ENCODE measurements around the gene PELI2. TPM values are rescaled to one million over a fixed set of nuclear protein-coding genes. Genes with fewer than 3 reads are reported as not detected.

The PELI2 gene
- total RNA-seq, 4 donors from 2014 or later, result 0.91 to 10.5 (median 3.9) TPM

- Histone ChIP-seq H3K9me3 (no peaks in the 10 kb centered on the region), H3K27ac (no peak overlapping the region), H3K27me3 (no peaks in the 10 kb centered on the region), H3K4me1 (no peaks in the 10 kb centered on the region), H3K36me3 (no peaks in the 10 kb centered on the region), H3K4me3 (no peak overlapping the region)
- TF ChIP-seq, protein P1, sequence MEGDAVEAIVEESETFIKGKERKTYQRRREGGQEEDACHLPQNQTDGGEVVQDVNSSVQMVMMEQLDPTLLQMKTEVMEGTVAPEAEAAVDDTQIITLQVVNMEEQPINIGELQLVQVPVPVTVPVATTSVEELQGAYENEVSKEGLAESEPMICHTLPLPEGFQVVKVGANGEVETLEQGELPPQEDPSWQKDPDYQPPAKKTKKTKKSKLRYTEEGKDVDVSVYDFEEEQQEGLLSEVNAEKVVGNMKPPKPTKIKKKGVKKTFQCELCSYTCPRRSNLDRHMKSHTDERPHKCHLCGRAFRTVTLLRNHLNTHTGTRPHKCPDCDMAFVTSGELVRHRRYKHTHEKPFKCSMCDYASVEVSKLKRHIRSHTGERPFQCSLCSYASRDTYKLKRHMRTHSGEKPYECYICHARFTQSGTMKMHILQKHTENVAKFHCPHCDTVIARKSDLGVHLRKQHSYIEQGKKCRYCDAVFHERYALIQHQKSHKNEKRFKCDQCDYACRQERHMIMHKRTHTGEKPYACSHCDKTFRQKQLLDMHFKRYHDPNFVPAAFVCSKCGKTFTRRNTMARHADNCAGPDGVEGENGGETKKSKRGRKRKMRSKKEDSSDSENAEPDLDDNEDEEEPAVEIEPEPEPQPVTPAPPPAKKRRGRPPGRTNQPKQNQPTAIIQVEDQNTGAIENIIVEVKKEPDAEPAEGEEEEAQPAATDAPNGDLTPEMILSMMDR (IDR thresholded peaks at IDR 0.05), result no peak
- no peak for TF ChIP-seq POLR2A (IDR thresholded peaks at IDR 0.05)
- intact Hi-C loops (cut with DNase I), result no loop called here
- no peak for DNase-seq
- WGBS, 2 donors, result 73 to 76% methylated on average over 4 of the region's 4 CpGs
These were observed 64.2 kb downstream of the PELI2 start for GRCh38 chr14:56182410-56182809.

DNA sequence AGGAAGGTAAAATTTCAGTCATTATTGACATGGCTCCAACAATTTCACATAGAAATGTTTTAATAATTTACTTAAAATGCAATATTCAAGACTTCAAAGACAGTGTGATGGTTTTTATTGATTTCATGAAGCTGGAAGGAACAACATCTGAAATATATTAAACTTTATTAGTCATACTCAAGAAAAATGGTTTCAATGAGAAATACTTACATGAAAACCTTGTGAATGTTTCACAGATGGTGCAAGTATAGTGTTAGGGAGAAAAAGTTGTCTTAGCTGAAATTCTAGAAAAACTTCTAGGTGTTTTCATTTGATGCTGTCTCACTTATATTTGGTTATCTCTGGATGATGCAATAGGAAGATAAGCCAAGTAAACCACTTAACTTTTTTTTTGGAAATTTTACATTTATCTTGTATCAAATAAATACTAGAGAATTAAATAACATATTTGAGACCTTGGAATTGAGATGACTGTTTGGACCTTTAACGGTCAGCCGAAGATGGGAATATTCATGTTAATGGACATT lies 65.5 kb downstream of the PELI2 start:
- TF ChIP-seq, protein P1 (IDR thresholded peaks at IDR 0.05), result no peak
- TF ChIP-seq POLR2A (IDR thresholded peaks at IDR 0.05), result no peak
- no peak overlapping the region for H3K27ac ChIP-seq
- H3K4me3 ChIP-seq, result no peak overlapping the region
- no peaks in the 10 kb centered on the region for H3K36me3 ChIP-seq
- 94 to 98% methylated on average over 2 of the region's 2 CpGs for WGBS, 2 donors
- H3K9me3 ChIP-seq, result no peaks in the 10 kb centered on the region
- DNase-seq, result no peak
- H3K27me3 ChIP-seq, result no peaks in the 10 kb centered on the region
- intact Hi-C loops (cut with DNase I), result no loop called here
- no peaks in the 10 kb centered on the region for H3K4me1 ChIP-seq

GRCh38 chr14:56185992-56186391 lies 67.8 kb downstream of the PELI2 start:
- no peak overlapping the region for H3K27ac ChIP-seq
- intact Hi-C loops (cut with DNase I), result no loop called here
- H3K9me3 ChIP-seq, result no peaks in the 10 kb centered on the region
- TF ChIP-seq, protein P1 (IDR thresholded peaks at IDR 0.05), result no peak
- no peak for TF ChIP-seq POLR2A (IDR thresholded peaks at IDR 0.05)
- H3K4me3 ChIP-seq, result no peak overlapping the region
- no peaks in the 10 kb centered on the region for H3K36me3 ChIP-seq
- peaks cover 0 to 10% (median 0%) of the 10 kb centered on the region in 3 donors for H3K4me1 ChIP-seq
- H3K27me3 ChIP-seq, result no peaks in the 10 kb centered on the region
- DNase-seq, result no peak

DNA sequence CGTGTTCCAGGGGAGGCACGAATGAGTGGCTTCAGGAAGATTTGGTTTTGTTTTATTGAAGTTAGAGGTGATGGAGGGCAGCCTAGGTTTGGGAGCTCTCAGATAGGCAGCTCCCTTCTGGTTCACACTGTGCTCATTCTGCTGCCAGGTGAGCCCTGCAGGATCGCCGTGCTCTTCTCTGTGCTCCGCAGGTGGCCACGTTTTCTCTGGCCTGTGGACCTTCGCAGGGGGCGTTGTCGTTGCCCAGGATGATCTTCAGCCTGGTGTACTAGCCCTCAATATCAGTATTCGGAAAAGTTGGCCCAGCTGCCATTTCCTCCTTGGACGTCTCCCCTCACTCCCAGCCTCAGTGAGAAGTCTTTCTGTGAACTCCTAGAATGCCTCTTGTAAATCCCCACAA lies 69.5 kb downstream of the PELI2 start:
- Histone ChIP-seq H3K27ac (no peak overlapping the region), H3K36me3 (no peaks in the 10 kb centered on the region), H3K4me1 (peaks cover 0 to 10% (median 0%) of the 10 kb centered on the region in 3 donors), H3K4me3 (no peak overlapping the region), H3K9me3 (no peaks in the 10 kb centered on the region), H3K27me3 (no peaks in the 10 kb centered on the region)
- DNase-seq, result no peak
- no peak for TF ChIP-seq POLR2A (IDR thresholded peaks at IDR 0.05)
- TF ChIP-seq, protein P1 (IDR thresholded peaks at IDR 0.05), result no peak
- WGBS, 2 donors, result 92 to 96% methylated on average over 7 to 11 of the region's 11 CpGs
- intact Hi-C loops (cut with DNase I), result no loop called here

DNA sequence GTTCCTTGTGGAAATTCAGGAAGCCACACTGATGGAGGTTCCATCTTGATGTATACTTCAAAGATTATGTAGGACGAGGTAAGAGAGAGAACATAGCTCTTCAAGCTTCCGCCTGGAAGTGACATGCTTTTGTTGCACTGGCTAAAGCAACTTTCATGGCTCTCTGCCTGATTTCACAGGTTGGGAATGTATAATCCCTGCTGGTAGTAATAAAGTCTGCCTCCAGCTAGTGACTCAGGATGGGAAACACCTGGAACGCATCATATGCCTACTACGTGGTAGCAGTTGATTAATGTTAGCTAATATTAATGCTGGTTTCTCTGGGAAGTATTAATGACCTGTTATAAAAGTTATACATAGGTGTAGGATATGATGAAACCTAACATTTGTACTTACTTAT lies 71.1 kb downstream of the PELI2 start:
- no peak for DNase-seq
- TF ChIP-seq, protein P1 (IDR thresholded peaks at IDR 0.05), result no peak
- TF ChIP-seq POLR2A (IDR thresholded peaks at IDR 0.05), result no peak
- peaks cover 0 to 13% (median 0%) of the 10 kb centered on the region in 3 donors for H3K4me1 ChIP-seq
- no peaks in the 10 kb centered on the region for H3K9me3 ChIP-seq
- H3K4me3 ChIP-seq, result no peak overlapping the region
- WGBS, 2 donors, result 18 to 30% methylated on average over 4 of the region's 4 CpGs
- no peaks in the 10 kb centered on the region for H3K27me3 ChIP-seq
- intact Hi-C loops (cut with DNase I), result no loop called here
- no peaks in the 10 kb centered on the region for H3K36me3 ChIP-seq
- H3K27ac ChIP-seq, result no peak overlapping the region
